A673 (cell line): ENCODE results near the gene C16orf74. TPM values are rescaled to one million over a fixed set of nuclear protein-coding genes. Genes with fewer than 3 reads are reported as not detected.

Source experiments
- BruUV-seq: library from RNA; stranded (reverse); fragments of 400-500 nt; replicated peaks from 2 replicates; lab custom pipeline; 2021; lab: Mats Ljungman, UMichigan
- CTCF ChIA-PET: fragments of 300-600 bp; sonication (Branson Sonifier 250); formaldehyde crosslinking; loops from one replicate; lab custom pipeline; 2022; ENCODE audit warnings: antibody characterized with exemption; lab: Charles Lee
- POLR2A ChIA-PET: fragments of 300-600 bp; sonication (Branson Sonifier 250); formaldehyde crosslinking; loops from one replicate; lab custom pipeline; 2022; ENCODE audit warnings: antibody characterized with exemption; ENCODE audit not compliant: low non-redundant PET; lab: Charles Lee
- DNase-seq: peaks from one replicate; pipeline ENCODE4 v3.0.0-alpha.2; 2015; ENCODE audit warnings: low spot score
- H3K27ac ChIP-seq: fragments of 200-600 bp; sonication (generic); 2 replicates; pipeline ENCODE4 v1.5.1; 2016; ENCODE audit warnings: mixed run types, low read depth, mild to moderate bottlenecking, mixed read lengths, antibody characterized with exemption, low read length; ENCODE audit not compliant: poor library complexity, severe bottlenecking
- H3K27me3 ChIP-seq: fragments of 200-600 bp; sonication (generic); replicated peaks from 2 replicates; pipeline ENCODE4 v1.6.1; 2017; ENCODE audit warnings: mixed run types, low read depth, mild to moderate bottlenecking, mixed read lengths, antibody characterized with exemption, low read length; ENCODE audit not compliant: insufficient read depth, poor library complexity
- H3K36me3 ChIP-seq: fragments of 200-600 bp; sonication (generic); 2 replicates; pipeline ENCODE4 v1.6.1; 2016; ENCODE audit warnings: mixed run types, mild to moderate bottlenecking, mixed read lengths, antibody characterized with exemption, low read length; ENCODE audit not compliant: insufficient read depth, poor library complexity, severe bottlenecking
- H3K4me1 ChIP-seq: fragments of 200-600 bp; sonication (generic); 2 replicates; pipeline ENCODE4 v1.6.1; 2017; ENCODE audit warnings: mixed run types, mild to moderate bottlenecking, mixed read lengths, antibody characterized with exemption, low read length; ENCODE audit not compliant: insufficient read depth, poor library complexity, severe bottlenecking
- H3K4me3 ChIP-seq: fragments of 200-600 bp; sonication (generic); 2 replicates; pipeline ENCODE4 v1.5.1; 2016; ENCODE audit warnings: low read depth, mixed run types, mild to moderate bottlenecking, mixed read lengths, low read length; ENCODE audit not compliant: poor library complexity, severe bottlenecking
- H3K9me3 ChIP-seq: fragments of 200-600 bp; sonication (generic); 2 replicates; pipeline ENCODE4 v1.6.1; 2016; ENCODE audit warnings: mixed run types, low read depth, mild to moderate bottlenecking, mixed read lengths, antibody characterized with exemption, low read length; ENCODE audit not compliant: poor library complexity, severe bottlenecking
- EZH2 ChIP-seq: fragments of 200-600 bp; sonication (generic); IDR thresholded peaks from 2 replicates; pipeline ENCODE4 v1.6.1; 2017; ENCODE audit warnings: borderline replicate concordance, low read depth, mild to moderate bottlenecking, mixed read lengths, antibody characterized with exemption, low read length; ENCODE audit not compliant: poor library complexity, severe bottlenecking
- intact Hi-C: fragments of 100-400 bp; cut with micrococcal nuclease; formaldehyde crosslinking; loops from one replicate; pipeline ENCODE4 v1.10.0; 2022; ENCODE audit not compliant: unreplicated experiment
- total RNA-seq: library from RNA; stranded (reverse); gene quantifications from 2 replicates; pipeline ENCODE4 v1.2.3, GENCODE V29; 2021
- TF ChIP-seq, protein P1 (sequence below): fragments of 300-800, 200-600 bp; sonication (generic); conservative IDR thresholded peaks from 2 replicates; pipeline ENCODE4 v1.5.1; 2017; ENCODE audit warnings: low read depth, mild to moderate bottlenecking, antibody characterized with exemption, low read length, moderate library complexity, mixed read lengths

C16orf74 gene
- total RNA-seq, 1 experiment from 2014 or later: 3.8 TPM

DNA sequence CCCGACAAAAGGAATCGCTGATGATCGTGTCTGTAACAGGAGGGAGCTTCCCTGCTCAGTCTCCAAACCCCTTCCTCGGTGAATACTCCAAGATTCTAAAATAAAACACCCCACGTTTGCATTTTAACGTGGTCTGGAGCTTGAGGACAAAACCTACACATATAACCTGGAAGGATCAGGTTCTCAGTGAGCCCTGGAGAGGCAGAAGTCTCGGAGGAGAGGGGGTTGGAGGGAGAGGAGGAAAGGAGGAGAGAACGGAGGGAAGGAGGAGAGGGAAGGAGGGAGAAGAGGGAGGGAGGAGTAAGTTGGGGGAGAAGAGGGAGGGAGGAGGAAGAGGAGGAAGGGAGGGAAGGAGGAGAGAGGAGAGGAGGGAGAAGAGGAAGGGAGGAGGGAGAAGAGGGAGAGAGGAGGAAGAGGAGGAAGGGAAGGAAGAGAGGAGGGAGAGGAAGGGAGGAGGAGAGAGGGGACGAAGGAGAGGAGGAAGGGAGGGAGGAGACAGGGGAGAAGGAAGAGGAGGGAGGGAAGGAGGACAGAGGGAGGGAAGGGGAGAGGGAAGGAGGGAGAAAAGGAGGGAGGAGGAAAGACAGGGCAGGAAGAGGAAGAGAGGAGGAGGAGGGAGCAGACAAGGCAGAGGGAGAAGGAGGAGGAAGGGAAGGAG is 34.7 kb downstream of the C16orf74 start:
- DNase-seq: no peak
- ChIA-PET POLR2A (no interaction called here), CTCF (interaction anchor here (0.5 to 1.9 kb wide), 3 partner anchors 100 to 1604 kb away, joined by 4 to 14 read pairs (median 4); no protein-coding TSS in a partner anchor)
- Histone ChIP-seq H3K27ac (peak overlapping the region; percentile 25), H3K4me1 (peaks cover 23% of the 10 kb centered on the region), H3K27me3 (no peaks in the 10 kb centered on the region), H3K36me3 (no peaks in the 10 kb centered on the region), H3K4me3 (no peak overlapping the region), H3K9me3 (peaks cover 3% of the 10 kb centered on the region)
- intact Hi-C loops: loop anchor here (5.0 to 10.0 kb wide), 3 partner anchors 324 to 601 kb away; partner anchors contain the start of gene CIBAR2
- no TSS peak for BruUV-seq
- TF ChIP-seq, protein P1, sequence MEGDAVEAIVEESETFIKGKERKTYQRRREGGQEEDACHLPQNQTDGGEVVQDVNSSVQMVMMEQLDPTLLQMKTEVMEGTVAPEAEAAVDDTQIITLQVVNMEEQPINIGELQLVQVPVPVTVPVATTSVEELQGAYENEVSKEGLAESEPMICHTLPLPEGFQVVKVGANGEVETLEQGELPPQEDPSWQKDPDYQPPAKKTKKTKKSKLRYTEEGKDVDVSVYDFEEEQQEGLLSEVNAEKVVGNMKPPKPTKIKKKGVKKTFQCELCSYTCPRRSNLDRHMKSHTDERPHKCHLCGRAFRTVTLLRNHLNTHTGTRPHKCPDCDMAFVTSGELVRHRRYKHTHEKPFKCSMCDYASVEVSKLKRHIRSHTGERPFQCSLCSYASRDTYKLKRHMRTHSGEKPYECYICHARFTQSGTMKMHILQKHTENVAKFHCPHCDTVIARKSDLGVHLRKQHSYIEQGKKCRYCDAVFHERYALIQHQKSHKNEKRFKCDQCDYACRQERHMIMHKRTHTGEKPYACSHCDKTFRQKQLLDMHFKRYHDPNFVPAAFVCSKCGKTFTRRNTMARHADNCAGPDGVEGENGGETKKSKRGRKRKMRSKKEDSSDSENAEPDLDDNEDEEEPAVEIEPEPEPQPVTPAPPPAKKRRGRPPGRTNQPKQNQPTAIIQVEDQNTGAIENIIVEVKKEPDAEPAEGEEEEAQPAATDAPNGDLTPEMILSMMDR: no peak
- TF ChIP-seq EZH2: no peak

DNA sequence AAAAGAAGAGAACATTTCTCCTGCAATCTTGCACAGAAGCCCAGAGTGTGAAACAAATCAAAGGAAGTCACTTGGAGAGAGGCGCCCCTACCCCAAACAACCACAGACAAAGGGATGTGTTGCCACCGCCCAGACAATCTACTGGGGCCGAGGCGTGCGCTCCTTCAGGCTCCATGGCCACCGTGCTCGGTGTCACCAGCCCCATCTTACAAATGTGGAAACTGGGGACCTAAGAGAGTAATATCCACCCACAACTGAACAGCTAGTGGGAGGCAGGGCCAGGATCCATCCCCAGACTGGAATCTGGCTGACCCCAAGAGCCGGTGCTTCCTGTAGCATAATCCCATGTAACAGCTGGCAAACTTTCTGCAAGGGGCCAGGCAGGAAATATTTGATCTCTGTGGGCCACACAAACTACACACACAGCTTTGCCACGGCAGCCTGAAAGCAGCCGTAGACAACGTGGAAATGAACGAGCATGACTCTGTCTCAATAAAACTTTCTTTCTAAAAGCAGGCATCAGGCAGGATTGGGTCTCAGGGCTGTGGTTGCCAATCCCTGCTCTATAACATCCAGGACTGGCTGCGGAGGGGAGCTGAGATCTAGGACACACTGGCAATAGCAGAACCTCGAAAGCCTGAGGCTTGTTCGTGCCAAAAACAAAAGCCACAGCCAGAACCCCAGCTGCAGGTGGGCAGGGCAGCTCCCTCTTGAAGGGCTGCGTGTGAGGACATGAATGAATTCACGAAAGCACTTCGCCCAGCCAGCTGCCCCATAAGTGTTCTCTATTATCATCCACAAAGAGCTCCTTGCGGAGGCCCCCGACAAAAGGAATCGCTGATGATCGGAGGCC is 35.5 kb downstream of the C16orf74 start:
- Histone ChIP-seq H3K27ac (peak overlapping the region; percentile 25), H3K27me3 (no peaks in the 10 kb centered on the region), H3K36me3 (no peaks in the 10 kb centered on the region), H3K9me3 (peaks cover 3% of the 10 kb centered on the region), H3K4me1 (peaks cover 23% of the 10 kb centered on the region), H3K4me3 (no peak overlapping the region)
- no TSS peak for BruUV-seq
- intact Hi-C loops: loop anchor here (5.0 to 10.0 kb wide), 3 partner anchors 323 to 601 kb away; partner anchors contain the start of gene CIBAR2
- no peak for TF ChIP-seq EZH2
- TF ChIP-seq, protein P1: no peak
- POLR2A ChIA-PET: no interaction called here
- no peak for DNase-seq
- CTCF ChIA-PET: interaction anchor here (0.8 to 1.9 kb wide), 2 partner anchors 100 to 413 kb away, joined by 4 to 14 read pairs; no protein-coding TSS in a partner anchor

DNA sequence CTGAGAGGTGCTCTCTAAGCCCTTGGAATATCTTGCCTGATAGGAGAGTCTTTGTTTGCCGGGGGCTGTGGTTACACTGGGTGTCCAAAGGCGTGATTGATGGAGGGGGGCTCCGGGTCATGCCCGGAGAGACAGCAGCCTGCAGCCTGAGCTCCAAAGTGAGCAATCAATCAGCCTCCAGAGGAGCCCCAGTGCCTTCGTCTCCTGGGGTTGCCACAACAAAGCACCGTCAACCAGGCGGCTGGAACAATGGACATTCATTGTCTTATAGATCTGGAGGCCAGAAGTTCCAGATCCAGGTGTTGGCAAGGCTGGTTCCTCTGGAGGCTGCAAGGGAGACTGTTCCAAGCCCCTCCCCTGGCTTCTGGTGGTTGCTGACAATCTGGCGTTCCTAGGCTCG is 38.1 kb downstream of the C16orf74 start:
- Histone ChIP-seq H3K9me3 (peaks cover 3% of the 10 kb centered on the region), H3K27ac (no peak overlapping the region), H3K36me3 (no peaks in the 10 kb centered on the region), H3K4me3 (no peak overlapping the region), H3K27me3 (no peaks in the 10 kb centered on the region), H3K4me1 (peaks cover 23% of the 10 kb centered on the region)
- CTCF ChIA-PET: no interaction called here
- no TSS peak for BruUV-seq
- DNase-seq: no peak
- POLR2A ChIA-PET: no interaction called here
- TF ChIP-seq, protein P1: no peak
- no peak for TF ChIP-seq EZH2
- intact Hi-C loops: loop anchor here (10.0 kb wide), 1 partner anchor 598 kb away; the partner anchor contains the start of gene CIBAR2
